HG02852 (cell line): ENCODE measurements around the gene PNMT.
"Not testable (repeated sequence)": the region's sequence is repeated elsewhere in the genome, so short reads cannot be mapped to it uniquely, and the experiment has no call there.

Experiments used
- ATAC-seq: cut with Tn5 transposase; IDR thresholded peaks from one replicate; pipeline ENCODE4 v1.9.1; 2021; ENCODE audit warnings: mild to moderate bottlenecking, moderate library complexity; ENCODE audit not compliant: unreplicated experiment

Gene PNMT

GRCh38 chr17:39683295-39683939 is 15.2 kb downstream of the PNMT start:
- no peak for ATAC-seq

GRCh38 chr17:39684369-39685192 is 16.3 kb downstream of the PNMT start:
- ATAC-seq: no peak

- no peak for ATAC-seq
Measured at GRCh38 chr17:39687101-39687545, 18.9 kb downstream of the PNMT start.

- ATAC-seq: peak; percentile 86
Measured at GRCh38 chr17:39687546-39688474, 19.6 kb downstream of the PNMT start, which contains the start of gene PGAP3. Gene PGAP3, minus strand, starts transcription at chr17:39688057. Its CDS starts 43 bp downstream, at chr17:39688014.

- no peak for ATAC-seq
Measured at GRCh38 chr17:39688475-39688835, 20.2 kb downstream of the PNMT start.

GRCh38 chr17:39688945-39689344 is 20.7 kb downstream of the PNMT start:
- ATAC-seq: no peak

GRCh38 chr17:39694593-39694992 is 26.3 kb downstream of the PNMT start:
- ATAC-seq: no peak

GRCh38 chr17:39695089-39695474 is 26.8 kb downstream of the PNMT start:
- ATAC-seq: no peak

GRCh38 chr17:39696731-39697130 is 28.5 kb downstream of the PNMT start:
- no peak for ATAC-seq

GRCh38 chr17:39697961-39698360 is 29.7 kb downstream of the PNMT start:
- ATAC-seq: no peak

GRCh38 chr17:39699157-39699817 is 31.0 kb downstream of the PNMT start:
- ATAC-seq: not testable (repeated sequence)

- no peak for ATAC-seq
Measured at GRCh38 chr17:39699818-39700147, 31.5 kb downstream of the PNMT start, which contains the start of gene ERBB2. Gene ERBB2, plus strand, starts transcription at chr17:39700064. Its CDS starts 175 bp downstream, at chr17:39700239.

GRCh38 chr17:39700148-39700987 is 32.1 kb downstream of the PNMT start:
- ATAC-seq: no peak

- ATAC-seq: no peak
Measured at GRCh38 chr17:39701012-39701783, 32.9 kb downstream of the PNMT start.

- ATAC-seq: no peak
Measured at GRCh38 chr17:39701784-39702422, 33.6 kb downstream of the PNMT start.

GRCh38 chr17:39702901-39703893 is 34.9 kb downstream of the PNMT start:
- no peak for ATAC-seq

- ATAC-seq: no peak
Measured at GRCh38 chr17:39703913-39704312, 35.7 kb downstream of the PNMT start.
